Omental fat pad (tissue), 4 donors: ENCODE measurements around the gene HSDL1. TPM values are rescaled to one million over a fixed set of nuclear protein-coding genes. Genes with fewer than 3 reads are reported as not detected.

ENCODE experiments used
- ATAC-seq: fragments of 150-250 bp; one replicate; pipeline ENCODE4 v1.9.1; 2016; ENCODE audit warnings: mild to moderate bottlenecking, moderate library complexity; ENCODE audit not compliant: low FRiP score
- DNase-seq: peaks from one replicate; pipeline ENCODE4 v3.0.0-alpha.2; 2019; ENCODE audit warnings: low spot score
- total RNA-seq, 4 donors: library from RNA; depleted of rRNA; stranded (reverse); fragments of >200 nt; gene quantifications; one replicate each; pipeline ENCODE4 v1.1.0, GENCODE V29; 2016
- TF ChIP-seq, protein P1 (sequence below), 3 donors: fragments of 450-650 bp; IDR thresholded peaks; one replicate each; pipeline ENCODE4 v1.5.1; 2016 to 2017; ENCODE audit warnings: antibody characterized with exemption in 3 of 3, mild to moderate bottlenecking in 3 of 3, moderate library complexity in 2 of 3

HSDL1 gene
- total RNA-seq, result 10 to 100 TPM in 3 of 4 donors, 1 to 10 TPM in 1; 8.8 to 21.4 (median 15.8) TPM

DNA sequence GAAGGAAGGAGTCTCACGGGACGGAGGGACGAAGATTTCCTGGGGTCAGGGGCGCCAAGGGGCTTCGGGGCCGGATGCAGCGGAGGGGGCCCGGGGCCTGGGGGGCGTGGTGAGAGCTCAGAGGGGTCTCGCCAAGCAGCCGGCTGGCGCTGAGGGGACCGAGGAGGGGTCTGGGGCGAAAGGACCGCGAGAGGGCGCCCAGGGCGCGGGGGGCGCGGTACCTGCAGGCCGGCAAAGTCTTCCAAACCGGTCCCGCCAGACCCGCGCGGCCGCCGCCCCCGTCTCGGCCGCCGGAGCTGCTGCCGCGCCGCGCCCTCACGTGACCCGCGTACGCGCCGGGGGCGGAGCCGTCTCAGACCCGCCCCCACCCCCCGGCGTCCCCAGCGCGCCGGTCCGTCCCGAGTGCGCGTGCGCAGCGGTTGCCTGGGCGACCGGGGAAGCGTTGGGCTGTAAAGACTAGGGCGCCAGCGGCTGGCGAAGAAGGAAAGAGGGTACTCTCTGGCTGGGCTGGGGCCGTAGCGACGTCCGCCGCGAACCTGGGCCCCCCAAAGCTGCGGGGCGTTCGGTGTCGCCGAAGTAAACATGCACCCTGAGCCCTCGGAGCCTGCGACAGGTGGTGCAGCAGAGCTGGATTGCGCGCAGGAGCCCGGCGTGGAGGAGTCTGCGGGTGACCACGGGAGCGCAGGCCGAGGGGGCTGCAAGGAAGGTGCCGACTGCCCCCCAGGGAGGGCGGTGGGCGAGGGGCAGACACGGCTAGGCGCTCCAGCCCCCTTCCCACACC, at the start of gene HSDL1, which contains the start of gene DNAAF1:
HSDL1 (minus strand) TSS at position 319 of the 781 bp plus-strand sequence. CDS start 13,856 bp downstream, outside the sequence.
DNAAF1 (plus strand) TSS at position 450 of the 781 bp plus-strand sequence; CDS start at position 583, 133 bp downstream.
- DNase-seq (peak; percentile 80), ATAC-seq (peak; percentile 93)
- TF ChIP-seq, protein P1, sequence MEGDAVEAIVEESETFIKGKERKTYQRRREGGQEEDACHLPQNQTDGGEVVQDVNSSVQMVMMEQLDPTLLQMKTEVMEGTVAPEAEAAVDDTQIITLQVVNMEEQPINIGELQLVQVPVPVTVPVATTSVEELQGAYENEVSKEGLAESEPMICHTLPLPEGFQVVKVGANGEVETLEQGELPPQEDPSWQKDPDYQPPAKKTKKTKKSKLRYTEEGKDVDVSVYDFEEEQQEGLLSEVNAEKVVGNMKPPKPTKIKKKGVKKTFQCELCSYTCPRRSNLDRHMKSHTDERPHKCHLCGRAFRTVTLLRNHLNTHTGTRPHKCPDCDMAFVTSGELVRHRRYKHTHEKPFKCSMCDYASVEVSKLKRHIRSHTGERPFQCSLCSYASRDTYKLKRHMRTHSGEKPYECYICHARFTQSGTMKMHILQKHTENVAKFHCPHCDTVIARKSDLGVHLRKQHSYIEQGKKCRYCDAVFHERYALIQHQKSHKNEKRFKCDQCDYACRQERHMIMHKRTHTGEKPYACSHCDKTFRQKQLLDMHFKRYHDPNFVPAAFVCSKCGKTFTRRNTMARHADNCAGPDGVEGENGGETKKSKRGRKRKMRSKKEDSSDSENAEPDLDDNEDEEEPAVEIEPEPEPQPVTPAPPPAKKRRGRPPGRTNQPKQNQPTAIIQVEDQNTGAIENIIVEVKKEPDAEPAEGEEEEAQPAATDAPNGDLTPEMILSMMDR (IDR thresholded peaks at IDR 0.05), result no peak

DNA sequence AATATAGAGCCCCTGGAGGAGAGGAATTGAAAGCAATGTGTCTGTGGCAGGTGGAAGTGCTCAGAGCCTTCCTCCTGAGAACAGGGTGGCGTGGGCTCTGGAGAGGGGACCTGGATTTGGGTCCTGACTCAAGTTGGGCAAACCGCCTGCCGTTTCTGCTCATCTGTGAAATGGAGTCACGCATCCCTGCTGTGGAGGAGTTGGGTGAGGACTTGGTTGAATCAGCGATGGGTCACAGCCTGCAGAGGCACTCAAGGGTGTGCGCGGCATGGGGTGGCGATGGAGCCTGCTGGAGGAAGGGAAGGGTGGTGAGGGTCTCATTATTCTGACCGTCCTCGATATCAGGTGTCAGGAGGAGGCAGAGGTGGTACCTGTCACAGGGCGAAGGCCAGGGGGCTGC, 49.0 kb upstream of the HSDL1 start:
- ATAC-seq, result no peak
- no peak for DNase-seq
- TF ChIP-seq, protein P1 (IDR thresholded peaks at IDR 0.05), result no peak

DNA sequence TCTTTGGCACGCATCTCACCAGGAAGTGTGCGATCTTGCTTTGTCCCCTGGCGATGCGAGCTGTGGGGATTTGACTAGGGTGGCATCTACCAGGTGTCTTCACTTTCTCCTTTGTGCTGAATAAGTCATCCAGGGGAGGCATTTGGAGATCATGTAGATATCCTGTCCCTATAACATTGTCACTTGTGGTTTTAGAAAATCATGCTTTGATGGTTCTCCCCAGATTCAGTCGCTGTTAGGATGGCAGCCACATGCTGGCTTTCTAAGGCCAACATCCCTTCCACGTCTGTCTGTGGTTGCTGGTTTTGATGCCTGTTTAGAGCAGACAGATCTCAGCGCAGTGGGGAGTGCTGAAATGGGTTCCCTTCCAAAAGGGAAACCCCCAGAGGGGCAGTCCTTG, 48.5 kb upstream of the HSDL1 start:
- DNase-seq (no peak), ATAC-seq (no peak)

GRCh38 chr16:84191466-84191865, 46.5 kb upstream of the HSDL1 start:
- ATAC-seq (no peak), DNase-seq (no peak)
- TF ChIP-seq, protein P1 (IDR thresholded peaks at IDR 0.05), result no peak

More for the DNA sequence above, 48.5 kb upstream of the HSDL1 start:
- TF ChIP-seq, protein P1 (IDR thresholded peaks at IDR 0.05), result no peak

- no peak for DNase-seq
- no peak for ATAC-seq
- TF ChIP-seq, protein P1 (IDR thresholded peaks at IDR 0.05), result no peak
These were observed 45.9 kb upstream of the HSDL1 start, which contains the start of gene ADAD2 for GRCh38 chr16:84190731-84191388. Gene ADAD2, plus strand, starts transcription at chr16:84191157. Its CDS starts 74 bp downstream, at chr16:84191231.

- TF ChIP-seq, protein P1 (IDR thresholded peaks at IDR 0.05), result peak in 2 of 3 donors; percentile 47 to 63
- DNase-seq (peak; percentile 90), ATAC-seq (peak; percentile 89)
These were observed 41.9 kb upstream of the HSDL1 start, which contains the start of gene TAF1C for GRCh38 chr16:84186685-84187437. Gene TAF1C, minus strand, starts transcription at chr16:84187057. Its CDS starts 2,069 bp downstream, at chr16:84184988.
